H9 (cell line): Measurements from ENCODE around the gene MXRA5. TPM values are rescaled to one million over a fixed set of nuclear protein-coding genes. Genes with fewer than 3 reads are reported as not detected.

Experiments
- DNase-seq: peaks from one replicate; pipeline ENCODE4 v3.0.0-alpha.2; 2017
- H2AFZ ChIP-seq: one replicate; pipeline ENCODE4 v1.6.1; 2013; ENCODE audit warnings: mild to moderate bottlenecking, low read length, control low read depth, moderate library complexity
- H2AK5ac ChIP-seq: 2 replicates; pipeline ENCODE4 v1.6.1; 2013; ENCODE audit warnings: low read length, control low read depth, mixed read lengths; ENCODE audit not compliant: insufficient read length
- H2BK120ac ChIP-seq: one replicate; pipeline ENCODE4 v1.6.1; 2013; ENCODE audit warnings: low read depth, mild to moderate bottlenecking, low read length, control low read depth, inconsistent platforms; ENCODE audit not compliant: poor library complexity, severe bottlenecking
- H2BK12ac ChIP-seq: 2 replicates; pipeline ENCODE4 v1.6.1; 2013; ENCODE audit warnings: low read length, control low read depth, mixed read lengths, low read depth; ENCODE audit not compliant: insufficient read length
- H2BK15ac ChIP-seq: 2 replicates; pipeline ENCODE4 v1.6.1; 2013; ENCODE audit warnings: low read depth, low read length, control low read depth
- H2BK20ac ChIP-seq: one replicate; pipeline ENCODE4 v1.6.1; 2013; ENCODE audit warnings: low read depth, mild to moderate bottlenecking, low read length, control low read depth, inconsistent platforms; ENCODE audit not compliant: poor library complexity, severe bottlenecking
- H2BK5ac ChIP-seq: 2 replicates; pipeline ENCODE4 v1.6.1; 2013; ENCODE audit warnings: low read length, control low read depth, mixed read lengths; ENCODE audit not compliant: insufficient read length
- H3K14ac ChIP-seq: 2 replicates; pipeline ENCODE4 v1.6.1; 2013; ENCODE audit warnings: low read length, control low read depth; ENCODE audit not compliant: insufficient read depth
- H3K18ac ChIP-seq: 2 replicates; pipeline ENCODE4 v1.6.1; 2013; ENCODE audit warnings: low read depth, mild to moderate bottlenecking, mixed read lengths, low read length, control low read depth; ENCODE audit not compliant: insufficient read length
- H3K23ac ChIP-seq: 2 replicates; pipeline ENCODE4 v1.6.1; 2013; ENCODE audit warnings: low read length, control low read depth, mixed read lengths, low read depth; ENCODE audit not compliant: insufficient read length
- H3K23me2 ChIP-seq: 2 replicates; pipeline ENCODE4 v1.6.1; 2013; ENCODE audit warnings: low read depth, mild to moderate bottlenecking, mixed read lengths, low read length, control low read depth; ENCODE audit not compliant: insufficient read length, poor library complexity, severe bottlenecking
- H3K27ac ChIP-seq: 2 replicates; pipeline ENCODE4 v1.5.1; 2013; ENCODE audit warnings: low read length, control low read depth, mixed read lengths, low read depth; ENCODE audit not compliant: insufficient read length
- H3K27me3 ChIP-seq: 2 replicates; pipeline ENCODE4 v1.6.1; 2013; ENCODE audit warnings: low read length, control low read depth, inconsistent platforms; ENCODE audit not compliant: insufficient read depth
- H3K4ac ChIP-seq: 2 replicates; pipeline ENCODE4 v1.6.1; 2013; ENCODE audit warnings: low read depth, mild to moderate bottlenecking, control low read depth, inconsistent platforms, low read length, moderate library complexity
- H3K4me1 ChIP-seq: 2 replicates; pipeline ENCODE4 v1.6.1; 2013; ENCODE audit warnings: low read length, control low read depth, inconsistent platforms; ENCODE audit not compliant: insufficient read depth
- H3K4me2 ChIP-seq: 2 replicates; pipeline ENCODE4 v1.6.1; 2013; ENCODE audit warnings: low read length, control low read depth, mixed read lengths; ENCODE audit not compliant: insufficient read length, insufficient read depth
- H3K56ac ChIP-seq: 2 replicates; pipeline ENCODE4 v1.6.1; 2013; ENCODE audit warnings: low read depth, mild to moderate bottlenecking, mixed read lengths, low read length, control low read depth; ENCODE audit not compliant: insufficient read length
- H3K79me1 ChIP-seq: 2 replicates; pipeline ENCODE4 v1.6.1; 2013; ENCODE audit warnings: low read depth, mild to moderate bottlenecking, moderate library complexity, low read length, control low read depth, inconsistent platforms; ENCODE audit not compliant: insufficient read depth, poor library complexity, severe bottlenecking
- H3K79me2 ChIP-seq: 2 replicates; pipeline ENCODE4 v1.6.1; 2013; ENCODE audit warnings: low read length, control low read depth, inconsistent platforms; ENCODE audit not compliant: insufficient read depth
- H3K9ac ChIP-seq: 2 replicates; pipeline ENCODE4 v1.6.1; 2013; ENCODE audit warnings: low read length, control low read depth, mixed read lengths; ENCODE audit not compliant: insufficient read length; ENCODE audit errors: extremely low read depth
- H3K9me3 ChIP-seq: one replicate; pipeline ENCODE4 v1.6.1; 2013; ENCODE audit warnings: low read depth, low read length, inconsistent platforms; ENCODE audit not compliant: control insufficient read depth
- H3T11ph ChIP-seq: one replicate; pipeline ENCODE4 v1.6.1; 2013; ENCODE audit warnings: mild to moderate bottlenecking, low read length, control low read depth, inconsistent platforms
- H4K20me1 ChIP-seq: one replicate; pipeline ENCODE4 v1.6.1; 2013; ENCODE audit not compliant: control insufficient read depth, insufficient read length, insufficient read depth
- H4K5ac ChIP-seq: 2 replicates; pipeline ENCODE4 v1.6.1; 2013; ENCODE audit warnings: low read depth, mild to moderate bottlenecking, mixed read lengths, low read length, control low read depth; ENCODE audit not compliant: insufficient read length
- H4K8ac ChIP-seq: replicated peaks from 2 replicates; pipeline ENCODE4 v1.6.1; 2013; ENCODE audit warnings: low read length, control low read depth, mixed read lengths, low read depth; ENCODE audit not compliant: insufficient read length
- H4K91ac ChIP-seq: 2 replicates; pipeline ENCODE4 v1.6.1; 2013; ENCODE audit warnings: low read depth, mild to moderate bottlenecking, moderate library complexity, mixed read lengths, low read length, control low read depth; ENCODE audit not compliant: insufficient read length
- H3K27ac Mint-ChIP-seq, 3 experiments: 2 replicates in 2 of 3; 3 replicates in 1 of 3; pipeline ENCODE4 v1.8.0; 2020 to 2021; ENCODE audit warnings: mixed read lengths in 3 of 3, mild to moderate bottlenecking in 1 of 3, moderate library complexity in 1 of 3
- H3K27me3 Mint-ChIP-seq: 2 replicates; pipeline ENCODE4 v1.8.0; 2021; ENCODE audit warnings: low read depth, mild to moderate bottlenecking, moderate library complexity, mixed read lengths
- H3K36me3 Mint-ChIP-seq, 3 experiments: 2 replicates in 2 of 3; 3 replicates in 1 of 3; pipeline ENCODE4 v1.8.0; 2020 to 2021; ENCODE audit warnings: low read depth in 3 of 3, mixed read lengths in 3 of 3; ENCODE audit not compliant: insufficient read depth in 1 of 3
- H3K4me1 Mint-ChIP-seq, 2 experiments: 2 replicates each; pipeline ENCODE4 v1.8.0; 2020; ENCODE audit warnings: mixed read lengths in 2 of 2
- H3K4me3 Mint-ChIP-seq, 2 experiments: 2 replicates in 1 of 2; 3 replicates in 1 of 2; pipeline ENCODE4 v1.8.0; 2020 to 2021; ENCODE audit warnings: mild to moderate bottlenecking in 2 of 2, mixed read lengths in 2 of 2, moderate library complexity in 1 of 2
- H3K9me3 Mint-ChIP-seq, 2 experiments: 2 replicates in 1 of 2; 3 replicates in 1 of 2; pipeline ENCODE4 v1.8.0; 2020; ENCODE audit warnings: mild to moderate bottlenecking in 2 of 2, mixed read lengths in 2 of 2, moderate library complexity in 1 of 2
- CTCF ChIP-seq: fragments of 200-600 bp; sonication (generic); conservative IDR thresholded peaks from 3 replicates; pipeline ENCODE4 v1.8.0; 2021; ENCODE audit warnings: antibody characterized with exemption, mild to moderate bottlenecking
- WGBS: extraction: QIAGEN DNeasy Blood & Tissue Kit; methylation state at CpG from one replicate; pipeline ENCODE4 v1.1.7; 2013; ENCODE audit warnings: missing lambda C conversion rate, low lambda C conversion rate, mixed read lengths; ENCODE audit not compliant: insufficient read length; ENCODE audit errors: extremely low coverage; 5-methylcytosine and 5-hydroxymethylcytosine counted together
- total RNA-seq: library from RNA; stranded (reverse); gene quantifications from 2 replicates; pipeline ENCODE4 v1.2.1, GENCODE V29; 2021

Gene MXRA5
- total RNA-seq, 1 experiment from 2014 or later: 1.0 TPM

- no peaks in the 10 kb centered on the region for H3K27me3 ChIP-seq
- no peak overlapping the region for H2BK15ac ChIP-seq
- H4K5ac ChIP-seq: no peak overlapping the region
- no peak overlapping the region for H3K4me3 Mint-ChIP-seq
- H3K27ac ChIP-seq: no peak overlapping the region
- H3T11ph ChIP-seq: no peak overlapping the region
- no peak overlapping the region for H3K9ac ChIP-seq
- H4K20me1 ChIP-seq: no peaks in the 10 kb centered on the region
- H3K4ac ChIP-seq: no peak overlapping the region
- H3K18ac ChIP-seq: no peak overlapping the region
- H3K56ac ChIP-seq: no peak overlapping the region
- no peak overlapping the region for H3K27ac Mint-ChIP-seq
- H2BK12ac ChIP-seq: no peak overlapping the region
- H3K79me2 ChIP-seq: no peaks in the 10 kb centered on the region
- peaks cover 0 to 9% (median 0%) of the 10 kb centered on the region in 3 experiments; a peak in 1 of 7 replicates for H3K36me3 Mint-ChIP-seq
- H3K79me1 ChIP-seq: no peaks in the 10 kb centered on the region
- H3K23me2 ChIP-seq: no peaks in the 10 kb centered on the region
- no peak overlapping the region for H3K4me2 ChIP-seq
- H3K9me3 ChIP-seq: no peaks in the 10 kb centered on the region
- H2AFZ ChIP-seq: no peak overlapping the region
- no CpG with 5 or more reads among the region's 1 CpG for WGBS
- DNase-seq: no peak
- H2AK5ac ChIP-seq: no peak overlapping the region
- peaks cover 13 to 14% of the 10 kb centered on the region in 2 experiments for H3K9me3 Mint-ChIP-seq
- H2BK120ac ChIP-seq: no peak overlapping the region
- H4K8ac ChIP-seq: no peak overlapping the region
- no peaks in the 10 kb centered on the region for H3K4me1 Mint-ChIP-seq
- H2BK20ac ChIP-seq: no peak overlapping the region
- no peaks in the 10 kb centered on the region; the same call in none of the 2 replicates for H3K27me3 Mint-ChIP-seq
- TF ChIP-seq CTCF: no peak
- H3K14ac ChIP-seq: no peak overlapping the region
- H3K23ac ChIP-seq: no peak overlapping the region
- H3K4me1 ChIP-seq: no peaks in the 10 kb centered on the region
- no peak overlapping the region for H2BK5ac ChIP-seq
- no peak overlapping the region for H4K91ac ChIP-seq
Observed at GRCh38 chrX:3262901-3263300, 83.6 kb downstream of the MXRA5 start.
